Stimulated activated CD8-positive, alpha-beta memory T cell treated with anti-CD3 and anti-CD28 coated beads, Interleukin-7, amount 100 ng/mL, for 48 hours (primary cell): Measurements from ENCODE around the gene AURKAIP1.
"Not testable (repeated sequence)": the region's sequence is repeated elsewhere in the genome, so short reads cannot be mapped to it uniquely, and the experiment has no call there.

Source experiments
- DNase-seq, 2 donors: peaks; one replicate each; pipeline ENCODE4 v3.0.0-alpha.2; 2020; ENCODE audit warnings: low read depth in 1 of 2; ENCODE audit errors: extremely low read depth in 1 of 2

AURKAIP1 gene

GRCh38 chr1:1387098-1388077, 12.4 kb upstream of the AURKAIP1 start:
- no peak for DNase-seq

DNA sequence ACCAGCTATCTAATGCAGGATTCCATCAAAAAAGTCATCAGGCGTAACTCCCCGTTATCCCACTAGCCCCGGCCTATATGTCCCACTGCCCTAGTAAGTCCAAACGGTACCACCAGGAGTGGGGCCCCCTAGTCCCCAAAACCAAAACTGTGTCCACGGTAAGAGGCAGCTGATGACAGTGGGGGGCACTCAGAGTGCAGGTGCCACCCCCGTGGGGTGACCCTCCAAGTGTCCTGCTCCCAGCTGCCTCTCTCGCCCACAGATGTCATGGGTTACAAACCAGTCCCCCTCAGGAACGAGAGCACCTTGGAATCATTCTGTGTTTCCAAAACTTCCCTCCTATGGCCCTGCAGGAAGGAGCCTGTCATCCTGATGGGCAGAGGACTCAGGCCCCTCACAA, 10.9 kb upstream of the AURKAIP1 start:
- DNase-seq: no peak

- not testable (repeated sequence) for DNase-seq
These were observed 10.3 kb upstream of the AURKAIP1 start for GRCh38 chr1:1385339-1385738.

DNA sequence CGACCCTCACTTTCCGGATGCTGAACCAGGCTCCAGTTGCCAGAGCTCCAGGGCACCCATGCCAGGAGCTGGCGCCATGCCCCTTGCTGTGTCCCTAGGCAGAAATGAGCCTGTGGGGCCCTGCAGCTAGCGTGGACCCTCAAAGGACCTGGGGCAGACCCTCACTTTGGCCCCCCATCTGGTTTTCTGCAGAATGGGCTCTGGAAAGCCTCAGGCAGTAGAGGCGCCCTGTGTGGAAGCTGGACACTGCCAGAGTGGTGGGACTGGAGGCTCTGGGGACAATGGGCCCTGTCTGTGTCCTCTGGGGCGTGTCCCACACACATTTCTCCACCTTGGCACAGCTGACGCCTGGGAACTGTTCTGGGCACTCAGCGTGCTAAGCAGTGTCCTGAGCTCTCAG, 6.3 kb upstream of the AURKAIP1 start:
- no peak for DNase-seq

DNA sequence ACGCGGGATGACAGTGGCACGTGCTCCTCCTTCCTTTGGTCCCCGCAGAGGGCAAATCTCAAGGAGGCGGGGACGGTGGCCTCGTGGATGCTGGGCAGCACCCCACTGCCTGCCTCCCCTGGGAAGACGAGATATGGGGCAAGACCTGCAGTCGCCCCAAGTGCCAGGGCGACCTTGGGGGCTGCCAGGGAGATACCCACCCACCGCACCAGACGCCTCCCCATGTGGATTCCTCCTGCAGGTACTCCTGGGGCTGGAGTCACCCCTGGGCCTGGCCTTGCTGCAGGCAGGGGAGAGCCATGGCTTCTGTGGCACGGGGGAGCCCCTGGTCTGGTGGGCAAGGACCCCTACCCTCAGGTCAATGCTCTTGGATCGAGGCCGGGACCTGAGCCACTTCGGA, 5.9 kb upstream of the AURKAIP1 start:
- no peak for DNase-seq

DNA sequence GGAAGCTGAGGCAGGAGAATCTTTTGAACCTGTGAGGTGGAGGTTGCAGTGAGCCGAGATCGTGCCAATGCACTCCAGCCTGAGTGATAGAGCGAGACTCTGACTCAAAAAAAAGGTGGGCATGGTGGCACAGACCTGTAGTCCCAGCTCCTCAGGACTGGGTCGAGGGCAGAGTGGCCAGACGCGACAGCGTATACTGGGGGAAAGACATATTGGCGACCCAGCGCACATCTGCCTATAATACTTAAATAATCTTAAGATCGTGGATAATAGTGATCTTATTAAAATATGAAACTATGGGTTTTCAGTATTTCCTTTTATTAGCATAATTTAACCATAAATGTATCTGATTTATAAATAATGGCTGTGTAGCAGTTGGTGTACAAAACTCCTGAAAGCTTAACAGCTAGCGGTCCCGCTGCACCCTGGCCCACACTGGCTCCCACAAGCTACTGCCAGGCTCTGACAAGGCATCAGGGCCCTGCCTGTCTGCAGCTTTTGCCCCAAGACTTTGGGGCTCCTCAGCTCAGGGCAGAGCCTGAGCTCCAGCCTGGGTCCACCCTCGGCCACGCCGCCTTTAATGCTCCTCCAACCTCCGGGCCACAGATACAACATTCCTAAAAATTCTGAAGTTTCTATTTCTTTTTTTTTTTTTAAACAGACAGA, 2.7 kb upstream of the AURKAIP1 start:
- no peak for DNase-seq

- no peak for DNase-seq
These were observed 1.7 kb upstream of the AURKAIP1 start for GRCh38 chr1:1376551-1377226.

- DNase-seq: no peak
These were observed 448 bp downstream of the AURKAIP1 start for GRCh38 chr1:1374589-1374928.

- DNase-seq: no peak
These were observed 1.0 kb downstream of the AURKAIP1 start for GRCh38 chr1:1373815-1374588.

DNA sequence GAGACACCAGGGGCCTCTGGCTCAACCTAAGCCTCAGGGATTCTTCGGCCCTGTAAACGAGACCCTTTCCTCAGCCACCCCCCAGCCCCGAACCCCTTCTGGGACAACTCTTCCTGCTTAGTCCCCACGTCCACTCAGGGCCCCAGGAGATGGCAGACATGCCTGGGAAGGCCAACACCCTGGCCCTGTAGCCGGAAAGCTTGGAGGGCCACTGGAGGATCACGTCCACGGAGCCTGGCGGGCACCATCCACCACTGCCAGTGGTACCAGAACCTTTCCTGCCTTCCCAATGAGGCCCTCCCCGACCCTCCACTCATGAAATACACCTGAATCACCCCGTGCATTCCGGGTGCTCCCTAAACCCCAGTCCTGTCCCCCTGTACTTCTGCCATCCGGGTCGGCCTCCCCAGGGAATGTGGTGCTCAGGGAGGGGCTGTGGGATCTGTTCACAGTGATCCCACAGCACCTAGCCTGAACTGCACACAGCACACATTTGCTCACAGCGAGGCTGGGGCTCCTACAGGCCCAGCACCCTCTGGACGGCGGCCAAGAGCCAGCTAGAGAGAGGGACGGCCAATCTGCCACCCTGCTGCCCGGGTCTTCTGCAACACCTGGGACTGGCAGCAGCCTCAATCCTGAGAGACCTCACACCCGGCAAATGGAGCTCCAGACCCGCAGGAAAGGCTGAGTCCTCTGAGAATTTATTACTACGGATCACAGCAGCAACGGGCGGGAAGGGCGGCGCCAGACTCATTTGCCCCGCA, 1.8 kb downstream of the AURKAIP1 start:
- no peak for DNase-seq

- DNase-seq: peak; percentile 53 to 60
These were observed 3.0 kb downstream of the AURKAIP1 start for GRCh38 chr1:1371746-1372711.

DNA sequence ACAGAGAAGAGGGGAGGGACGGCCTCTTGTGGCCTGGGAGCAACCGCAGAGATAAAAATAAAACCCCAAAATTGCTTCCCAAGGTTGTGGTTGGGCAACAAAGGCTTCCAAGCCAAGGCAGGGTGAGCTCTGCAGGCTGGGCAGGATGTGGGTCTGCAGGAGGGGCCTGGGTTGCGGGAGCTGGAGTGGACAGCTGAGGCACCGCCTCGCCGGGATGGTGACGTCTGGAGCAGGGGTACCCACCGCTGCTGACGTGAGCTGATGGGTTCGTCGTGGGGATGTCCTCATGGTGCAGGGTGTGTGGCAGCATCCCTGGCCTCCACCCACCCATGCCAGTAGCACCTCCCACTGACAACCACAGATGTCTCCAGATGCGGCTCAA, 3.7 kb downstream of the AURKAIP1 start:
- DNase-seq: peak in 1 of 2 donors; percentile 38

DNA sequence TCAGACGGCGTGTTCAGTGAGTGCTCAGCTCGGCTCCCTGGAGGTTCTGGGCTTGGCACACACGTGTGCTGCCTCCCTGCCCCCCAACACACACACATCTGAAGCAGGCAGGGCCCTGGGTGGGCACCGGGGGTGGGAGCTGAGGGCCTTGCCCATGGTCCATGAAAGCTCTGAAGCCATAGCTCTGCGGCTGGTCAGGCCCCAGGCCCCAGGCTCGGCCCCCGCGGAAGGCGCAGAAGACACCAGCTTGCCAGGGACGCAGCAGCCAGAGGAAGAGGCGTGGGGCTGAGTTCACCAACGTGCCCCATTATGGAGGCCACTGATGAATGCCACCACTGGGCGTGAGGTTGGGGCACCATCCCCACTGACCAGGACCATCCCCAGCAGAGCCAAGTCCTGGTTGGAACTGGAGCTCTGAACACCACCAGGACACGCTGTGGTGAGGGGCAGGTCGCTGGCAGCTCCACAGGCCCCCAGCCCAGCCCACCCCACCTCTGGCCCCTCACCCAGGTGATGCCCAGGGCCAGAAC, 4.2 kb downstream of the AURKAIP1 start:
- no peak for DNase-seq

- DNase-seq: not testable (repeated sequence)
These were observed 4.9 kb downstream of the AURKAIP1 start for GRCh38 chr1:1370094-1370493.

- DNase-seq: no peak
These were observed 7.7 kb downstream of the AURKAIP1 start for GRCh38 chr1:1367315-1367714.

DNA sequence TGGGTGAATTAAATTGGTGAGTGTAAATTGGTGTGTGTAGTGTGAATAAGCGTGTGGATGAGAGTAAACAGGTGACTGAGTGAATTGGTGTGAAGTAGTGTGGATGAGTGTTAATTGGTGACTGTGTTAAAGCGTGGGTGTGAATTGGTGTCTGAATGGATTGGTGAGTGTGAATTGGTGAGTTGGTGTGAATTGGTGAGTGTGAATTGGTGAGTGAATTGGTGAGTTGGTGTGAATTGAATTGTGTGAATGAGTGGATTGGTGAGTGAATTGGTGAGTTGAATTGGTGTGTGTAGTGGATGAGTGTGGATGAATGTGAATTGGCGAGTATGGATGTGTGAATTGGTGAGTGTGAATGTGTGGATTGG, 8.3 kb downstream of the AURKAIP1 start:
- DNase-seq: no peak

- no peak for DNase-seq
These were observed 8.9 kb downstream of the AURKAIP1 start for GRCh38 chr1:1365875-1366698.

DNA sequence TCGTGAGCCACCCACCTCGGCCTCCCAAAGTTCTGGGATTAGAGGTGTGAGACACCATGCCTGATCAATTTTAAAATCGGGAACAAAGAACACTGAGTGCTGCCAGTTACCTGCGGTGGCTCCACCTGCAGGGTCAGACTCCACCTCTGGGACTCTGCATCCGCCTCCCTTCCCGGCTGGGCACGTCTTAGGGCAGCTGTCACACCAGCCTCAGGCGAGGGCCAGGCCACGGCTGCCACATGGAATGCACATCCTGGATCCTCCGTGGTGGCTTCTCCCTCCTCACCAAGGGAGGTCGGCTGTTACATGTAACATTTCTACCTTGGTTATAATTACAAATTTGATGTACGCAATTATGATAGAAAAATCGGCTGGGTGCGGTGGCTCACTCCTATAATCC, 10.7 kb downstream of the AURKAIP1 start:
- no peak for DNase-seq
